Stimulated activated CD8-positive, alpha-beta memory T cell treated with anti-CD3 and anti-CD28 coated beads, Interleukin-12 subunit alpha, Interleukin-12 subunit beta, amount 100 ng/mL, for 24 hours (primary cell): ENCODE results near the gene VEZT.
"Not testable (repeated sequence)": the region's sequence is repeated elsewhere in the genome, so short reads cannot be mapped to it uniquely, and the experiment has no call there.

Experiments used
- DNase-seq: peaks from one replicate; pipeline ENCODE4 v3.0.0-alpha.2; 2020; ENCODE audit errors: extremely low read depth

The VEZT gene

GRCh38 chr12:95319694-95320331, 102.2 kb downstream of the VEZT start:
- DNase-seq = no peak

DNA sequence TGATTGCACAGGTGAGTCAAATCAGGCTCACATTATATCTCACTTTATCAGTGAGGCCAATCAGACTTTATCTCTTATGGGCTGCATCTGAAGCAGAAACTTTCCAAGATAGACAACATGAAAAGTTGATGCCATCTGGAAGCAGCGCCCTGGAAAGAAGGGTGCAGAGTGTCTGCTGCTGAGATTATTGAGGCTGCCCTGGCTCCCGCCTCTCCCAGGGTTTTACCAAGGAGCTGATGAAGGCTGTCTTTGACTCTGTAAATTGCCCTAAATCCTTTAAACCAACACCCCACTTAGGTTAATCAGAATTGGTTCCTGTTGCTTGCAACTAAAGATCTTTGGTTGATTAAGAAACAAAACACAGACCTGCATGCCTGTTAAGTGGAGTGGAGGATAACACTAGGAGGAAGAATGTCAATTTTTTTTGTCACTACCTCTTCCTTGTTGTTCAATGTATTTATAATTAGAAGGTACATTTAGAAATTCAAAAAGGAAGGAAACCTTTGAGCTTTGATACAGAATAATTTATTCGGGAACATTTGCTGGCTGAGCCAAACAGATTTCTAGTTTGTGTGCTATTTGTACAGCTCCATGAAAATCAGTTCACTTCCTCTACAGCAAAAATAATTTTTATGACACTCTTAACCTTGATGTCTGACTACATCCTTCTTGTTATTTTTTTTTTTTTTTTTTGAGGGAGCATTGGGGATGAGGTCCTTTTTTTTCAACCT, 104.1 kb downstream of the VEZT start:
- DNase-seq = no peak

GRCh38 chr12:95322326-95322725, 104.7 kb downstream of the VEZT start:
- no peak for DNase-seq

DNA sequence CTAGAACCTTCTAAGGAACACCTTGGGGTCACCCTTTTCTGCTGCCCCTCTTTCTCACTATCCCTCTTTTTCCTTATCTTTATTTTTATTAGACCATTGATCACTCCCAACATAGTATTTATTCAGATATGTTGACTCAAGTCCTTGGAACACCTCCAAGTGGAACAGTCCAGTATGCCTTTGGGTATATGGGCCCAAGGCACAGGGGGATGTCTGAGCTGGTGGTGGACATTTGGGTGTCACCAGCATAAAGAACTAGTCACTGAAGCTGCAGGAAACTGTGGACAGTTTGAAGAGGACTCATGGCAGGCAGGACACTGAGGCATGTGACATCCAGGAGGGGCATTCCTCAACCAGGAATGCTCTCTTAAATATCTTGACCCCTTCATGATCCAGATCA, 105.6 kb downstream of the VEZT start:
- no peak for DNase-seq

GRCh38 chr12:95324246-95324645, 106.6 kb downstream of the VEZT start:
- not testable (repeated sequence) for DNase-seq

DNA sequence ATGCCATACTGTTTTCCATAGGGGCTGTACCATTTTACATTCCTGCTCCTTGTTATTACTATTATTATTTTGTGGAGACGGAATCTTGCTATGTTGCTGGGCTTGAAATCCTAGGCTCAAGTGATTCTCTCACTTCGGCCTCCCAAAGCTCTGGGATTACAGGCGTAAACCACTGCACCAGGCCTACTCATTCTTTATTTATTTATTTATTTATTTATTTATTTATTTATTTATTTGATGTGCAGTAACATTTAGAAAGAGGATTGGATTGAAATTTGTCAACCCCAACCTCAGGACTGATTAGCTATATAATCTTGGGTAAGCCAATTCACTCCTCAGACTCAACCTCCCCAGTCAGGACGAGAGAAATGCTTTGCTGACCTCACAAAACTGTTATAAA, 107.9 kb downstream of the VEZT start:
- DNase-seq = no peak

DNA sequence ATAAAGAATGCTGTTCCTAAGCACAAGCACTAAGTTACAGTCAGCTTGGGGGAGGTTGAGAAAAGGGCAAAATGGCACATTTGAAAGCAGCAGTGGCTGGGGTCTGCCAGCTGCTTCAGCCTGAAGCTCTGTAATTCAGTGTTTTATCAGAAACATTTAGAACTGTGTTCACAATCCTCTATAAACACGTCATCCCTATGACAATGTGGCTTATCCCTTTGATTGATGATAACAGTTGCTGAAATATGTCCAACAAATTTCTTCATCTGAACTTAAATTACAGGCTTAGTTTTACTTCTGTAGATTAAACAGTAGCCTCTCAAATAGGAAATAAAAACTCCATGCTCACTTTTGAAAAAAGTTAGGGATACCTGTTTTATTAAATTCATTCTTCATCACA, 108.8 kb downstream of the VEZT start:
- DNase-seq = no peak

GRCh38 chr12:95326855-95327254, 109.2 kb downstream of the VEZT start:
- DNase-seq = no peak

DNA sequence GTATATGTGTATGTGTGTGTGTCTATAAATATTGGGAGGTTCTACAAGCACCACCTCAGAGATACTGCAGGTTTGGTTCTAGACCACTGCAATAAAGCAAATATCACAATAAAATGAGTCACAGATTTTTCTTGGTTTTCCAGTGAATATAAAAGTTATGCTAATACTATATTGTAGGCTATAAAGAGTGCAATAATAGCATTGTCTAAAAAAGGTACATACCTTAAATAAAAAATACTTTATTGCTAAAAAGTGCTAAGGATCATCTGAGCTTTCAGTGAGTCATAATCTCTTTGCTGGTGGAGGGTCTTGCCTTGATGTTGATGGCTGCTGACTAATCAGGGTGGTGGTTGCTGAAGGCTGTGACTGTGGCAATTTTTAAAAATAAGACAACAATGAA, 111.1 kb downstream of the VEZT start:
- DNase-seq = no peak

DNA sequence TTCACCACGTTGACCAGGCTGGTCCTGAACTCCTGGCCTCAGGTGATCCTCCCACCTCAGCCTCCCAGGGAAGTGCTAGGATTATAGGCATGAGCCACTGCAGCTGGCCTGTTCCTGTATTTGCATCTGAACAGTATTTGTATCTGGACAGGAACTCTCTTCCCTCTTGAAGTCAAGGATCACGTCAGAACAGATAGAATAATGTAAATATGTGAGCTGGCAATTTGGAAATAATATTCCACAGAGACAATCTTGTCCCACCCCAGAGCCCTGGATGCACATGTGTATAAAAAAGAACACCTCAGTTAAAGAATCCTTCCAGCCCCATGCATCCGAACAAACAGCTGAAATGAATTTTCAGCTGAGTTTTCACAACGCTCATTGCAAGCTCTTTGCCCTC, 118.3 kb downstream of the VEZT start:
- no peak for DNase-seq

GRCh38 chr12:95336387-95337067, 118.9 kb downstream of the VEZT start:
- no peak for DNase-seq

- no peak for DNase-seq
Measured at GRCh38 chr12:95337146-95337545, 119.5 kb downstream of the VEZT start.

GRCh38 chr12:95339086-95339788, 121.6 kb downstream of the VEZT start:
- DNase-seq = no peak

DNA sequence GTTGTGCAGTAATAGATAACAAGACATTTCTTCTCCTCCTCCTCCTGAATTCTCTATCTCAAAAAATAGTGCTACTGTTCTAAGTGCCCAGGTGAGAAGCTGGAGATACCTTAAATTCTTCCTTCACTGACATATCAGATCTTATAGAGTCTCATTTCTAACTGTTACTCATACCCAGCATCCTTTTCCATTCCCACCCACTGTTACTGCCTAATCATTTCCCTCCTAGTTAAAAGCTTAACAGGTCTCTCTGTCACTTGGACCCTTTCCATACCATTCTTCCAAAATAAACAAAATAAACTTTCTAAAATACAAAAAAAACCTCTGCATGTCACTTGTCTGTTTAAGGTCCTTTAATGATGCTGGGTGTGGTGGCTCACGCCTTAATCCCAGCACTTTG, 124.4 kb downstream of the VEZT start:
- no peak for DNase-seq

DNA sequence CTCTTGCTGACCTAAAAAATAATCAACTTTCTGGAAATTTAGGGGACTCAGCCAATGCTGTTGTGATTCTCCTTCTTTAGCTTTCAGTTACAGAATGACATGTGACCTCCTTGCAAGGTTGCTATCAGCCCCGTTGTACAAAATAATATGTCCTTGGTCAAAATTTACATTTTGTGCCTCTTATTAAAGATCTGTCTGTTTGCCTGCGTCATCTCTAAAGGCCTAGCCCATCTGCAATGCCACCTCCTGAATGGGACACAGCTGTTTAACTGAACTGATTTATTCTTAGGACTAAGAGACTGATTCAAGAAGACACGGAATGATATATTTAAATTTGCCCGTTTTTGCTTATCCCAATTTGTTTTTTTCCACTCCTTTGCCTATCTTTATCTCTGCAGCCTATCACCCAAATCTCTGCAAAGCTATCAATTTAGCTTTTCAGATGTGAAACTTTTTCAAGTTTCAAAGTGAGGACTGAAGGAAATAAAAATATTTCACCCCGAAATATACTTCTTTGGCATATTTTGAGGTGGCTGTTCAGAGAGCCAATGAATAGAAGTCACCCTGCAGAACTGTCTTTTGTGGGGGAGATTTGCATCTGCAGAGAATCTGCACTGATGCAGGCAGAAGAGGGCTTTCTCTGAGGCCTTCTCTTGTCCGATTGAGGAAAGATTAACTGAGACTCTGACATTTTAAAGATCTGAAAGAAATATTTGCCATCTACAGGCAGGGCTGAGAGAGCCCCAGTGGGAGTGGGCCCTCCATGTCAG, 126.0 kb downstream of the VEZT start:
- DNase-seq = no peak

GRCh38 chr12:95349291-95349690, 131.7 kb downstream of the VEZT start:
- DNase-seq = no peak

GRCh38 chr12:95351748-95352147, 134.1 kb downstream of the VEZT start:
- DNase-seq = no peak
